Measurements from ENCODE around the gene PCDHGC4. TPM values are rescaled to one million over a fixed set of nuclear protein-coding genes. Genes with fewer than 3 reads are reported as not detected.

The PCDHGC4 gene
- total RNA-seq, 2 donors from 2014 or later: not detected

GRCh38 chr5:141523991-141524390, 39.2 kb downstream of the PCDHGC4 start:
- Mint-ChIP-seq H3K27ac (peak overlapping the region; percentile 35), H3K27me3 (no peaks in the 10 kb centered on the region), H3K4me1 (peaks cover 25% of the 10 kb centered on the region), H3K4me3 (no peak overlapping the region), H3K9me3 (no peaks in the 10 kb centered on the region), H3K36me3 (ENCODE audit: low read depth) (no peaks in the 10 kb centered on the region)
- no peak for ATAC-seq (replicated peaks)

GRCh38 chr5:141524604-141525597, 40.1 kb downstream of the PCDHGC4 start:
- Mint-ChIP-seq H3K27me3 (no peaks in the 10 kb centered on the region), H3K27ac (peak overlapping the region; percentile 35), H3K4me1 (peaks cover 25% of the 10 kb centered on the region), H3K9me3 (no peaks in the 10 kb centered on the region), H3K36me3 (ENCODE audit: low read depth) (no peaks in the 10 kb centered on the region), H3K4me3 (no peak overlapping the region)
- peak; percentile 56 for ATAC-seq (replicated peaks)

- Mint-ChIP-seq H3K27me3 (no peaks in the 10 kb centered on the region), H3K27ac (peak overlapping the region; percentile 35)
Measured at GRCh38 chr5:141525653-141526052, 40.8 kb downstream of the PCDHGC4 start.

GRCh38 chr5:141527426-141527825, 42.6 kb downstream of the PCDHGC4 start:
- ATAC-seq (replicated peaks): no peak
- peaks cover 12% of the 10 kb centered on the region for H3K4me1 Mint-ChIP-seq
- H3K9me3 Mint-ChIP-seq: no peaks in the 10 kb centered on the region
- peak overlapping the region; percentile 78 for H3K27ac Mint-ChIP-seq
- H3K27me3 Mint-ChIP-seq: no peaks in the 10 kb centered on the region
- no peaks in the 10 kb centered on the region for H3K36me3 Mint-ChIP-seq (ENCODE audit: low read depth)
- H3K4me3 Mint-ChIP-seq: no peak overlapping the region

More at GRCh38 chr5:141525653-141526052, 40.8 kb downstream of the PCDHGC4 start:
- H3K4me3 Mint-ChIP-seq: no peak overlapping the region
- H3K9me3 Mint-ChIP-seq: no peaks in the 10 kb centered on the region
- peaks cover 25% of the 10 kb centered on the region for H3K4me1 Mint-ChIP-seq
- ATAC-seq (replicated peaks): no peak
- no peaks in the 10 kb centered on the region for H3K36me3 Mint-ChIP-seq (ENCODE audit: low read depth)

- no peak overlapping the region for H3K27ac Mint-ChIP-seq
- no peak for ATAC-seq (replicated peaks)
- no peaks in the 10 kb centered on the region for H3K36me3 Mint-ChIP-seq (ENCODE audit: low read depth)
- H3K27me3 Mint-ChIP-seq: no peaks in the 10 kb centered on the region
- H3K4me1 Mint-ChIP-seq: peaks cover 9% of the 10 kb centered on the region
- no peak overlapping the region for H3K4me3 Mint-ChIP-seq
- H3K9me3 Mint-ChIP-seq: no peaks in the 10 kb centered on the region
Measured at GRCh38 chr5:141528291-141528984, 43.6 kb downstream of the PCDHGC4 start.

- H3K27ac Mint-ChIP-seq: no peak overlapping the region
- no peaks in the 10 kb centered on the region for H3K36me3 Mint-ChIP-seq (ENCODE audit: low read depth)
- H3K4me3 Mint-ChIP-seq: no peak overlapping the region
- peak; percentile 40 for ATAC-seq (replicated peaks)
- peaks cover 9% of the 10 kb centered on the region for H3K4me1 Mint-ChIP-seq
- H3K9me3 Mint-ChIP-seq: no peaks in the 10 kb centered on the region
- no peaks in the 10 kb centered on the region for H3K27me3 Mint-ChIP-seq
Measured at GRCh38 chr5:141529002-141529401, 44.2 kb downstream of the PCDHGC4 start.

GRCh38 chr5:141529873-141530272, 45.0 kb downstream of the PCDHGC4 start:
- no peak overlapping the region for H3K27ac Mint-ChIP-seq
- no peak for ATAC-seq (replicated peaks)
- H3K27me3 Mint-ChIP-seq: no peaks in the 10 kb centered on the region
- H3K4me3 Mint-ChIP-seq: no peak overlapping the region
- no peaks in the 10 kb centered on the region for H3K9me3 Mint-ChIP-seq
- no peaks in the 10 kb centered on the region for H3K36me3 Mint-ChIP-seq (ENCODE audit: low read depth)
- H3K4me1 Mint-ChIP-seq: peaks cover 9% of the 10 kb centered on the region

- no peaks in the 10 kb centered on the region for H3K27me3 Mint-ChIP-seq
- no peak for ATAC-seq (replicated peaks)
Measured at GRCh38 chr5:141532726-141533125, 47.9 kb downstream of the PCDHGC4 start.

GRCh38 chr5:141533897-141534296, 49.1 kb downstream of the PCDHGC4 start:
- H3K4me1 Mint-ChIP-seq: peaks cover 5% of the 10 kb centered on the region
- no peak for ATAC-seq (replicated peaks)
- no peak overlapping the region for H3K4me3 Mint-ChIP-seq
- no peaks in the 10 kb centered on the region for H3K9me3 Mint-ChIP-seq
- no peaks in the 10 kb centered on the region for H3K27me3 Mint-ChIP-seq
- H3K27ac Mint-ChIP-seq: peak overlapping the region; percentile 62
- H3K36me3 Mint-ChIP-seq (ENCODE audit: low read depth): peaks cover 12% of the 10 kb centered on the region

More at GRCh38 chr5:141532726-141533125, 47.9 kb downstream of the PCDHGC4 start:
- Mint-ChIP-seq H3K4me3 (no peak overlapping the region), H3K36me3 (ENCODE audit: low read depth) (peaks cover 6% of the 10 kb centered on the region), H3K27ac (no peak overlapping the region), H3K4me1 (peaks cover 5% of the 10 kb centered on the region), H3K9me3 (no peaks in the 10 kb centered on the region)

GRCh38 chr5:141534492-141535213, 49.8 kb downstream of the PCDHGC4 start:
- Mint-ChIP-seq H3K27ac (peak overlapping the region; percentile 62), H3K9me3 (no peaks in the 10 kb centered on the region), H3K4me1 (peaks cover 5% of the 10 kb centered on the region), H3K36me3 (ENCODE audit: low read depth) (peaks cover 20% of the 10 kb centered on the region), H3K27me3 (no peaks in the 10 kb centered on the region), H3K4me3 (no peak overlapping the region)
- ATAC-seq (replicated peaks): no peak

Other genes with a start within 250 kb of the PCDHGC4 start
- not detected for gene PCDHB15, start 239.6 kb upstream of the PCDHGC4 start, total RNA-seq
- gene SLC25A2, start 181.0 kb upstream of the PCDHGC4 start, total RNA-seq: under 1 TPM in 1 of 2 donors, not detected in 1; 0.42 TPM
- gene TAF7, start 164.2 kb upstream of the PCDHGC4 start, total RNA-seq: 10 to 100 TPM; 45.3 to 50.4 TPM
- gene PCDHGA1, start 154.5 kb upstream of the PCDHGC4 start, total RNA-seq: under 1 TPM; 0.09 to 0.16 TPM
- gene PCDHGA2, start 146.3 kb upstream of the PCDHGC4 start, total RNA-seq: not detected
- under 1 TPM in 1 of 2 donors, not detected in 1; 0.09 TPM for gene PCDHGA3, start 141.2 kb upstream of the PCDHGC4 start, total RNA-seq
- gene PCDHGB1, start 134.9 kb upstream of the PCDHGC4 start, total RNA-seq: not detected
- gene PCDHGA4, start 130.0 kb upstream of the PCDHGC4 start, total RNA-seq: under 1 TPM in 1 of 2 donors, not detected in 1; 0.32 TPM
- under 1 TPM; 0.17 to 0.34 TPM for gene PCDHGB2, start 125.0 kb upstream of the PCDHGC4 start, total RNA-seq
- gene PCDHGA5, start 120.9 kb upstream of the PCDHGC4 start, total RNA-seq: under 1 TPM in 1 of 2 donors, not detected in 1; 0.11 TPM
- gene PCDHGB3, start 114.8 kb upstream of the PCDHGC4 start, total RNA-seq: under 1 TPM in 1 of 2 donors, not detected in 1; 0.21 TPM
- under 1 TPM; 0.06 to 0.40 TPM for gene PCDHGA6, start 111.1 kb upstream of the PCDHGC4 start, total RNA-seq
- gene PCDHGA7, start 102.3 kb upstream of the PCDHGC4 start, total RNA-seq: under 1 TPM in 1 of 2 donors, not detected in 1; 0.06 TPM
- under 1 TPM; 0.06 to 0.08 TPM for gene PCDHGB4, start 97.3 kb upstream of the PCDHGC4 start, total RNA-seq
- not detected for gene PCDHGA8, start 92.4 kb upstream of the PCDHGC4 start, total RNA-seq
- under 1 TPM; 0.09 to 0.24 TPM for gene PCDHGB5, start 87.1 kb upstream of the PCDHGC4 start, total RNA-seq
- gene PCDHGA9, start 82.3 kb upstream of the PCDHGC4 start, total RNA-seq: not detected
- gene PCDHGB6, start 77.0 kb upstream of the PCDHGC4 start, total RNA-seq: under 1 TPM in 1 of 2 donors, not detected in 1; 0.08 TPM
- gene PCDHGA10, start 72.0 kb upstream of the PCDHGC4 start, total RNA-seq: under 1 TPM; 0.06 to 0.08 TPM
- gene PCDHGB7, start 67.4 kb upstream of the PCDHGC4 start, total RNA-seq: under 1 TPM in 1 of 2 donors, not detected in 1; 0.11 TPM
- under 1 TPM in 1 of 2 donors, not detected in 1; 0.09 TPM for gene PCDHGA11, start 64.0 kb upstream of the PCDHGC4 start, total RNA-seq
- not detected for gene PCDHGA12, start 54.5 kb upstream of the PCDHGC4 start, total RNA-seq
- under 1 TPM in 1 of 2 donors, not detected in 1; 0.56 TPM for gene PCDHGC3, start 9.1 kb upstream of the PCDHGC4 start, total RNA-seq
- not detected for gene PCDHGC5, start 4.1 kb downstream of the PCDHGC4 start, total RNA-seq
- gene DIAPH1, start 134.0 kb downstream of the PCDHGC4 start, total RNA-seq: 100 to 1,000 TPM; 186 to 268 TPM
- gene HDAC3, start 151.8 kb downstream of the PCDHGC4 start, total RNA-seq: 100 to 1,000 TPM; 123 to 174 TPM
- 10 to 100 TPM; 16.5 to 29.9 TPM for gene RELL2, start 152.0 kb downstream of the PCDHGC4 start, total RNA-seq
- 100 to 1,000 TPM in 1 of 2 donors, 10 to 100 TPM in 1; 38.7 to 113 TPM for gene FCHSD1, start 166.4 kb downstream of the PCDHGC4 start, total RNA-seq
- gene ARAP3, start 197.2 kb downstream of the PCDHGC4 start, total RNA-seq: 10 to 100 TPM in 1 of 2 donors, 1 to 10 TPM in 1; 7.1 to 19.6 TPM